T-cell (primary cell): ENCODE results near the gene SOBP. TPM values are rescaled to one million over a fixed set of nuclear protein-coding genes. Genes with fewer than 3 reads are reported as not detected.

Experiments
- total RNA-seq, 35 experiments: library from RNA in 6 of 35; stranded (reverse) in 6 of 35; fragments of 120-200 nt in 1 of 35; gene quantifications; one replicate each; pipeline versions ENCODE4 v1.2.1 to v1.2.4 and lab custom pipeline; 2013 to 2026

Gene SOBP
- total RNA-seq, 5 donors from 2014 or later (not counting 1 experiment from before 2014, with no cell fraction given): 0.30 to 0.95 (median 0.46) TPM

Other genes starting within 250 kb of the SOBP start
- 10 to 100 TPM; 10.8 to 13.6 (median 11.8) TPM for gene PDSS2, start 30.6 kb upstream of the SOBP start, total RNA-seq